HUES6 (cell line): ENCODE results near the gene THSD7B.

Source experiments
- H3K27ac ChIP-seq: 2 replicates; pipeline ENCODE4 v1.7.0; 2013; ENCODE audit warnings: low read depth, mild to moderate bottlenecking, low read length, inconsistent platforms
- H3K27me3 ChIP-seq: 2 replicates; pipeline ENCODE4 v1.6.1; 2013; ENCODE audit warnings: low read length; ENCODE audit not compliant: control insufficient read depth, insufficient read depth
- H3K36me3 ChIP-seq: 2 replicates; pipeline ENCODE4 v1.6.1; 2013; ENCODE audit warnings: low read length; ENCODE audit not compliant: control insufficient read depth, insufficient read depth
- H3K4me1 ChIP-seq: 2 replicates; pipeline ENCODE4 v1.6.1; 2013; ENCODE audit warnings: low read length; ENCODE audit not compliant: control insufficient read depth, insufficient read depth
- H3K4me3 ChIP-seq: 2 replicates; pipeline ENCODE4 v1.5.1; 2013; ENCODE audit warnings: low read depth, low read length
- H3K9ac ChIP-seq: one replicate; pipeline ENCODE4 v1.6.1; 2013; ENCODE audit warnings: mild to moderate bottlenecking, low read length
- H3K9me3 ChIP-seq: 2 replicates; pipeline ENCODE4 v1.6.1; 2013; ENCODE audit warnings: low read depth, low read length; ENCODE audit not compliant: control insufficient read depth, insufficient read depth

THSD7B gene

DNA sequence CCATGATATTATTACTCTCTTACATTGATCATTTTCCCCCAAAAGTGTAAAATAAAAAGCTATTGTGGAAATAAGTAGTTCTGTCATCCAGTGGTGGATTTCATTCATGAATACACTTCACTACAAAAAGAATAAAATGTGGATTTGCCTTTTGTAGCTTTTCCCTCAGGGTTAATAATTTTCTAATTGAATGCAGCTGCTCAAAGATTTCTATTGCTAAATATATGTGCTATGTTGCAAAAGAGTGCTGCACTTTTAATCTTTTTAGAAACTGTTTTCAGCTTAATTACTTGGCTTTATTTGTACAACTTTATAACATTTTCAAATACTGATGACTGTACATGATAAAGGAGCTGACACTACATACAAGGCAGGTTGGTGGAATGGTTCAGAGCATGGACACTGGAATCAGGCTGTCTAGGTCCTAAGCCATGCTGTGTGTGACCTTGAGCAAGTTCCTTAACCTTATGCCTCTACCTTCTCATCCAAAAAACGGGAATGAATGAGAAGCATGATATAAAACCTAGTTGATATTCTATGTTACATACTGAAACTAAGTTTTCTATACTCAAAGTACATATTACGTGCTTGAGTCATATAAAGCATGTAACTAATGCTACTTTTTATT, 128.8 kb downstream of the THSD7B start:
- 0 out of 2 replicates have a peak, but pooled peaks cover 3% of the 10 kb centered on the region for H3K9me3 ChIP-seq
- H3K4me3 ChIP-seq: no peak overlapping the region
- H3K27me3 ChIP-seq: no peaks in the 10 kb centered on the region
- no peaks in the 10 kb centered on the region for H3K4me1 ChIP-seq
- H3K27ac ChIP-seq: no peak overlapping the region
- no peak overlapping the region for H3K9ac ChIP-seq
- no peaks in the 10 kb centered on the region for H3K36me3 ChIP-seq

DNA sequence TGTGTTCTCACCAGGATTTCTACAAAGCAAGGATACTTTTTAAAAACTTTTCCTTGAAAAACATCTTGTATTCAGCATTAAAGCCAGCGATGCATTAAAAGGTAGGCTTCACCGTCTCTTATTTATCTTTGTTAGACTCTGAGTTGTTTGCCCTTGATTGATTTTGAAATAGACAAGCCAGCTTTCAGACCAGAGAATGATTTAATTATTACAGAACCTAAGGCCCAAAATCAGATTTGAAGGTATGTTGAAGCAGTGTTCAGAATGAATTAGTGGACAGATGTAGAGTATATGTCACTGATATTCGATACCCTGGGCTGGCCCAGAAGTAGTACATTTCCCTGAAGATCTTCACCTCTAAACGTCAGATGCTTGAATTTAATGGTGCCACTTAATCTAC, 136.4 kb downstream of the THSD7B start:
- H3K4me1 ChIP-seq: no peaks in the 10 kb centered on the region
- no peak overlapping the region for H3K4me3 ChIP-seq
- H3K27me3 ChIP-seq: no peaks in the 10 kb centered on the region
- H3K36me3 ChIP-seq: no peaks in the 10 kb centered on the region
- H3K9ac ChIP-seq: no peak overlapping the region
- 0 out of 2 replicates have a peak, but pooled peaks cover 3% of the 10 kb centered on the region for H3K9me3 ChIP-seq
- no peak overlapping the region for H3K27ac ChIP-seq

DNA sequence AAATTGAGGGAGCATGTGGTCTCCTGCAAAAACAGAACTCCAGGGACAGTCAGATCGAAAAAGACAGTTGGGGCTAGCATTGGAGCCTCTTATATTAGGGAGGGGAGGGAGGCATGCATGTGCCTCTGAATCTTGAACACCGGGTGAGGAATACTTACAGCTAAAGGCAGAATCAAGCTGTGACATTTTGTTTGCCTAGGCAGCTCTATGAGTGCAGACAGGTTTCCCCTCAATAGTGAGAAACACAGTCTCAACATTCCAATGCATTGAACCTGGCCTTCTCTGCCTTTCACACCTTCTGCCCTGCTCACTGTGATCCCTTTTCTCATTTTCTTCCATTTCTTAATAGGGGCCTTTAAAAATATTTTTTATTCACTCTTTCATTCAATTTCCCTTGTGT, 140.4 kb downstream of the THSD7B start:
- H3K27me3 ChIP-seq: no peaks in the 10 kb centered on the region
- H3K36me3 ChIP-seq: no peaks in the 10 kb centered on the region
- H3K9ac ChIP-seq: no peak overlapping the region
- no peaks in the 10 kb centered on the region for H3K9me3 ChIP-seq
- no peak overlapping the region for H3K4me3 ChIP-seq
- 0 out of 2 replicates have a peak, but pooled peaks cover 3% of the 10 kb centered on the region for H3K4me1 ChIP-seq
- H3K27ac ChIP-seq: no peak overlapping the region

DNA sequence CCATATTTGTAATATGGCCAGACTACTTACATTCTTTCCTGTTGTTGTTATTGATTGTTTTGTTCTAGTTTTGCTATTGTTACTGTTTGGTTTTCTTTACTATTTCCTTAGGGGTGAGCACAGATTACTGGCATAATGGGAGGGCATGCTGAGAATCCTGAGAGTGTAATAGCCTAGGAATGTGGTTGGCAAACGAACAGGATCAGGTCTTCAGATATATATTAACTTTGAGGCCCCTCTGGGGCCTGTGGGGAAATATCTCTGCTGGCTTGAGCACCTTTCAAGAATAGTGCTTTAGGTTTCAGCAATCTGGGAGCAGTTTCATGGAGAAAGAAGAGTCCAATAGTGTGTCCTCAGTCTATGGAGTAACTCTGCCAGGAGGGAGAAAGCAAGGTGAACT, 144.4 kb downstream of the THSD7B start:
- Histone ChIP-seq H3K27me3 (no peaks in the 10 kb centered on the region), H3K4me1 (0 out of 2 replicates have a peak, but pooled peaks cover 3% of the 10 kb centered on the region), H3K4me3 (no peak overlapping the region), H3K36me3 (no peaks in the 10 kb centered on the region), H3K9ac (no peak overlapping the region), H3K9me3 (peaks cover 16% of the 10 kb centered on the region), H3K27ac (no peak overlapping the region)

DNA sequence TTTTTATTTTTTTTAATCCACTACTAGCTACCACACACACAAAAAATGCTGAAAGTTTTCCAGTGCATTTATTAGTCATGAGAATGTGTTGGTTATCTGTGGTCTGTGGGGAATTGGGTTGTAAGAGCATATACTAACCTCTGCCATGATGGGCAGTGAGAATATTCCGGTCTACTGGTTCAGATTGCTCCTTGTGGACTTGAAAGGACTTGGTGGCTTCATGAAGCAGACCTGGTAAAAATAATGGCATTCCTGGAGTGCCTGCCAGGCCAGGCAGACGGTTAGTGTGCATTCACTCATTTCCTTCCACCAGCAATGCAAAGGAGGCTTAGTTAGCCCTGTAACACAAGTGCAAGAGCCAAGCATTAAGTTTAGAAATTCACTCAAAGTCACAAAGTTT, 150.8 kb downstream of the THSD7B start:
- Histone ChIP-seq H3K27me3 (no peaks in the 10 kb centered on the region), H3K9me3 (peaks cover 28% of the 10 kb centered on the region), H3K4me1 (peaks cover 8% of the 10 kb centered on the region), H3K27ac (no peak overlapping the region), H3K36me3 (no peaks in the 10 kb centered on the region), H3K4me3 (no peak overlapping the region), H3K9ac (no peak overlapping the region)

DNA sequence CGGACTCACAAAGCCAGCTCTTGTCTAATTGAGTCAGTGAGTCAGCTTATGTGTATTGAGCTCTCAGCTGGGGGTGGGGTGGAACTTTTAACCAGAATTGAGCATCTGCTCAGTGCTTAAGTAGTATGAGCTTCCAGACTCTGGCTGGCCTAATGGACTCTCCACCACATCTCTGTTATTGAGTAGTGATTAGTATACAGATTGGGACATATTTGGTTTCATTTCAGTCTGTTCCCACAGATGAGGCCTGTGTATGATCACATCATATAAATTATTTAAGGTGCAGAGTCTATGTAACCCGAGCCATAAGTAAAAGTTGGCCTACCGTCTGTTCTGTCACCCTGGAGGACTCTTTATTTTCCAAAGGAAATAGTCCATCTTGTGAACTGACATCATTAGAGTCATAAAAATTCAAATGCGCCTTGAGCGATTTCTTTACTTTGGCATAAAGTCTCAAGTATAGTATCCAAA, 152.1 kb downstream of the THSD7B start:
- no peak overlapping the region for H3K27ac ChIP-seq
- H3K27me3 ChIP-seq: no peaks in the 10 kb centered on the region
- H3K9me3 ChIP-seq: peaks cover 28% of the 10 kb centered on the region
- H3K9ac ChIP-seq: no peak overlapping the region
- no peak overlapping the region for H3K4me3 ChIP-seq
- no peaks in the 10 kb centered on the region for H3K36me3 ChIP-seq
- peaks cover 8% of the 10 kb centered on the region for H3K4me1 ChIP-seq

DNA sequence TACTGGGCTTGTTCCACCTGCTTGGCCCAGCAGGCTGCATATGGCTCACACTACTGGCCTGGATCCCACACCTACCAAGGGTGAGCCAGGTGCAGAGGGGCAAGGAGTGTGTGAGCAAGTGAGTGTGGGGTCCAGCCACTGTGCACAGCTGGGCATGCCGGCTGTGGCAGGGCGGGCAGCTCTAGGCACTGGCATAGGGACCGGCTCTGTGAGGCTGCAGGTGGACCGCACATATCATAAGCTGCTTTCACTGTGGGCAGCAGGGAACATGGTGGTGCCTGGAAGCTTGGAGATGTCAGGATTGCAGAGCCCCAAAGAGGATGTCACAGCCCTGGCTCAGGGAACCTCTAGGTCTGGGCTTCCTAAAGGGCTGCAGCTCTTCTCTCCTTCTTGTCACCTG, 154.3 kb downstream of the THSD7B start:
- Histone ChIP-seq H3K9me3 (peaks cover 12% of the 10 kb centered on the region; the same call in 1 of the 2 replicates), H3K4me3 (no peak overlapping the region), H3K9ac (no peak overlapping the region), H3K27ac (no peak overlapping the region), H3K27me3 (no peaks in the 10 kb centered on the region), H3K4me1 (peaks cover 8% of the 10 kb centered on the region), H3K36me3 (no peaks in the 10 kb centered on the region)

DNA sequence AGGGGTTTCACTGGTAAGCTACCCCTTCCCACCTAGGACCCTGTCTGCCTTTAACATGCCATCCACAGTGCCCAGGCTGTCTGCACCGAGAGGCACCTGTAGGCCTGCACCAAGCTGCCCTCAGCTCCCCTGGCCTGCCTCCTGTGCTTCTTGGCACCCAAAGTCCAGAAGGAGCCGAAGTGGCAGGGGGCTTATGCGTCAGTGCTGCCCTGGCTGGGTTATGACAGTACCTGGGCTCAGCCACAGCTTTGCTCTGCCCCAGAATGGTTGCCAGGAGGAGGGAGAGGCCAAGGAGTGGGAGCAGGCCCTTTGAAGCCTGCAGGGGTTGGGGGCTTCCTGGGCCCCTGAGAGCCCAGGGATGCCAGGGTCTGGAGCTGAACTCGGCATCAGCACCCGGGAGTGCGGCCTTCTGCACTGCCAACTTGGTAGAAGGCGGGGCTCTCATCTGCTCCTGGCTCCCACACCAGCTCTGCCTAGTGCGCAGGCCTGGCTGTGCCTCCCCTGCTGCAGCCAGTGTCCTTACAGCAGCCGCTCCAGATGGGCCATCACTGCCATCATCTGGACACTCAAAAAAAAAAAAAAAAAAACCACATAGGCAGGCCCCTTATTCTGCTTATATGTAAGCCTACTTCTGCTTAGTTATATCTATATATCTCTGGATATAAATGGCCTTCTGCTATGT, 155.4 kb downstream of the THSD7B start:
- no peaks in the 10 kb centered on the region for H3K36me3 ChIP-seq
- H3K27ac ChIP-seq: no peak overlapping the region
- no peaks in the 10 kb centered on the region for H3K27me3 ChIP-seq
- peaks cover 12% of the 10 kb centered on the region; the same call in 1 of the 2 replicates for H3K9me3 ChIP-seq
- H3K4me3 ChIP-seq: no peak overlapping the region
- H3K4me1 ChIP-seq: peaks cover 8% of the 10 kb centered on the region
- H3K9ac ChIP-seq: no peak overlapping the region

DNA sequence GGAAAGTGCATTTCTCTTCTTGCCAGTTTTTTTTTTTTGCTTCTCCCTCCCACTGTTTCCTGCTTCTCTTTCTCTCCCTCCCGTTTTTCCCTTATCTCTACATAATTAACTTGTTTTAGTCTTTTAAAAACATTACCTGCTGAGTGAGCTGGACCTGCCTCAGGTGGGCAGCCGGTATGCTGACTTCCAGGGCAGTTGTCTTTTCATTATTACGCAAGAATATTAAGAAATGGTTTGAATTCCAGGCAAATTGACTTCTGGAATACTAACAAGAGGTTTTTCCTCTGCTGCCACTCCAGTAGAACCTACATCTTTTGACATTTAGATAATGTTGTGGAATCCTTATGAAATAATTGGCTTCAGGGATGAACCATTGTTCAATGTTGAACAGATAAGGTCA, 161.8 kb downstream of the THSD7B start:
- no peaks in the 10 kb centered on the region for H3K9me3 ChIP-seq
- H3K27ac ChIP-seq: no peak overlapping the region
- H3K27me3 ChIP-seq: no peaks in the 10 kb centered on the region
- H3K4me1 ChIP-seq: peaks cover 15% of the 10 kb centered on the region; the same call in 1 of the 2 replicates
- H3K36me3 ChIP-seq: no peaks in the 10 kb centered on the region
- H3K9ac ChIP-seq: no peak overlapping the region
- H3K4me3 ChIP-seq: no peak overlapping the region

DNA sequence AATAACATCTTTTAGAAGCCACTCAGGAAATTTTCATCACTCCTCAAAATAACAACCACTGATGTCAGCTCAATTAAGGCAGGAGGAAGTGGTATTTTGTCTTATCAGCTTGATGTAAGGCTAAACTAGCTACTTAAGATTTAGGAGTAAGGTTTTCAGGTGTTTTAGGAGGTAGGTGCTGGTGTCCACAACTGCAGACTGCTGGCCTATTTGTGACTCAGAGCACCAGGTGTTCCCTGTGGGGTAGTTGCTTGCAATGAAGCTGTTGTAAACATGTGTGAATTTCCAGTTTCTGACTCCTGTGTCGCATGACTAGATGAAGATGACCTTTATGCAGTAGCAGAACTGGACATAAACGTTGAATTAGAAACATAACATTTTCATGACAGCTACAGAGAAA, 164.2 kb downstream of the THSD7B start:
- no peaks in the 10 kb centered on the region for H3K36me3 ChIP-seq
- H3K9ac ChIP-seq: no peak overlapping the region
- no peak overlapping the region for H3K27ac ChIP-seq
- H3K27me3 ChIP-seq: no peaks in the 10 kb centered on the region
- H3K4me3 ChIP-seq: no peak overlapping the region
- H3K4me1 ChIP-seq: peaks cover 15% of the 10 kb centered on the region; the same call in 1 of the 2 replicates
- no peaks in the 10 kb centered on the region for H3K9me3 ChIP-seq

DNA sequence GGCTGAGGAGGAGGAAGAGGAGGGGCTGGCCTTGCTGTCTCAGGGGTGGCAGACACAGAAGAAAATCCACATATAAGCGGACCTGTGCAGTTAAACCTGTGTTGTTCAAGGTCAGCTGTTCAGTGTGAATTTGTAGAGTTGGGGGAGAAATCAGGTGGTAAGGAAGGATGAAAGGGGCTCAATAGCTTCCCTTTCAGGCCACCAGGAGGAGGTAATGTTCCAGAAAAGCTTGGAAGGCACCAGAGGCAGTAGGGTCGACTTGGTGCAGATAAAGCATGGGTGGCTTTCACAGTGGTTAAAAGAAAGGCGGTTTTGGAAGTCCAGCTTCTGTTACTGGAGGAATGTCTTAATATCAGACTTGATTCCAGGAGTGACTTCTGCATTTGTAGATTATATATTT, 167.4 kb downstream of the THSD7B start:
- H3K9me3 ChIP-seq: no peaks in the 10 kb centered on the region
- peaks cover 2% of the 10 kb centered on the region; the same call in 1 of the 2 replicates for H3K4me1 ChIP-seq
- no peak overlapping the region for H3K9ac ChIP-seq
- no peaks in the 10 kb centered on the region for H3K27me3 ChIP-seq
- H3K27ac ChIP-seq: no peak overlapping the region
- no peak overlapping the region for H3K4me3 ChIP-seq
- no peaks in the 10 kb centered on the region for H3K36me3 ChIP-seq
